ENCODE results near the gene NDUFS8. TPM values are rescaled to one million over a fixed set of nuclear protein-coding genes. Genes with fewer than 3 reads are reported as not detected.

The NDUFS8 gene
- total RNA-seq, 4 donors from 2014 or later = 155 to 226 (median 188) TPM

DNA sequence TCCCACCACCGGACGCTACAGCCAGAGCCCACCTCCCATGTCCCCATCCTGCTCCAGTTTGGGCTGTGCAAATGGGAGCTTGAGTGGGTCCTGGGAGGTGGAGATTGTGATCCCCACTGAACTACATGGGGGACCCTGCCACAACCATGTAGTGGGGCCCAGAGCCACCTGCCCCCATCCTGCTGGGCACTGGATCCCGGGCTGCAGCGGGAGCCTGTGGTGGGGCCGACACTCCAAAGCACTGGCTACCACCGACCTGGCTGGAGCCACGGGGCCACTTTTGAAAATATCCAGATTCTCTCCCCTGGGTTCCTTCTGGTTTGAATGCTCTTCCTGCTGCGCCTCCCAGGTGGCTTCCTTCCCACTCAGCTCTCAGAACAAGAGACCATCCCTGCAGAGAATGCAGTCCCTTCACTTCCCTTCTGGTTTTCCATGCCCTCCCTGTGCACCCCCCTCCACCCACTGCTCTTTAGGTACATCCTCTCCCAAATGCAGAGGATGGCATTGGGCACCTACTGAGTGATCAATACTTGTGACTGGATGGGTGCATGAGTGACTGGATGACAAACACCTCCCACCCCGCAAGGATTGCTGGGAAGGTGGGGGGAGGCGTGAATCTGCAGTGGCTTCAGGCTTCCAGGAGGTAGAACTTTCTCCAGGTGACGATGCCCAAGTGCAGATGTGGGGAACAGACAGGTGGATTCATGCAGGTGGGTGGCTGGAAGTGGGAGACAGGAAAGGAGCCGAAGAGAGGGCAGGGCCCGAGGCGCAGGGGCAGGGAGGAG is 25.7 kb upstream of the NDUFS8 start:
- Histone ChIP-seq H3K9me3 (no peaks in the 10 kb centered on the region), H3K27ac (peak overlapping the region in 2 of 4 donors; percentile 89 to 91), H3K4me1 (peaks cover 15 to 40% (median 25%) of the 10 kb centered on the region in 4 donors), H3K27me3 (no peaks in the 10 kb centered on the region), H3K4me3 (peak overlapping the region in 2 of 4 donors; percentile 66 to 85), H3K36me3 (no peaks in the 10 kb centered on the region)
- in situ Hi-C loops (cut with MboI; ENCODE audit: low pct_ligation_motif_present in 1 of 4, low pct_unique_long_range_greater_than_20kb in 1 of 4, low sequenced_read_pairs in 3 of 4) = no loop called here
- no peak for DNase-seq
- TF ChIP-seq POLR2AphosphoS5 (IDR thresholded peaks at IDR 0.05) (no peak), EP300 (IDR thresholded peaks at IDR 0.05; ENCODE audit: low read depth) (no peak), POLR2A (IDR thresholded peaks at IDR 0.05) (no peak)
- TF ChIP-seq, protein P1, sequence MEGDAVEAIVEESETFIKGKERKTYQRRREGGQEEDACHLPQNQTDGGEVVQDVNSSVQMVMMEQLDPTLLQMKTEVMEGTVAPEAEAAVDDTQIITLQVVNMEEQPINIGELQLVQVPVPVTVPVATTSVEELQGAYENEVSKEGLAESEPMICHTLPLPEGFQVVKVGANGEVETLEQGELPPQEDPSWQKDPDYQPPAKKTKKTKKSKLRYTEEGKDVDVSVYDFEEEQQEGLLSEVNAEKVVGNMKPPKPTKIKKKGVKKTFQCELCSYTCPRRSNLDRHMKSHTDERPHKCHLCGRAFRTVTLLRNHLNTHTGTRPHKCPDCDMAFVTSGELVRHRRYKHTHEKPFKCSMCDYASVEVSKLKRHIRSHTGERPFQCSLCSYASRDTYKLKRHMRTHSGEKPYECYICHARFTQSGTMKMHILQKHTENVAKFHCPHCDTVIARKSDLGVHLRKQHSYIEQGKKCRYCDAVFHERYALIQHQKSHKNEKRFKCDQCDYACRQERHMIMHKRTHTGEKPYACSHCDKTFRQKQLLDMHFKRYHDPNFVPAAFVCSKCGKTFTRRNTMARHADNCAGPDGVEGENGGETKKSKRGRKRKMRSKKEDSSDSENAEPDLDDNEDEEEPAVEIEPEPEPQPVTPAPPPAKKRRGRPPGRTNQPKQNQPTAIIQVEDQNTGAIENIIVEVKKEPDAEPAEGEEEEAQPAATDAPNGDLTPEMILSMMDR (IDR thresholded peaks at IDR 0.05) = no peak
- 78% methylated on average over 14 of the region's 14 CpGs; no CpG with 5 or more reads in 1 of the 2 donors for WGBS, 2 donors (ENCODE audit: low coverage in 1 of 2)
- intact Hi-C loops (cut with DNase I; ENCODE audit: low total_unique reads) = loop anchor here (10.0 kb wide), 1 partner anchor 200 kb away; no protein-coding TSS in a partner anchor

DNA sequence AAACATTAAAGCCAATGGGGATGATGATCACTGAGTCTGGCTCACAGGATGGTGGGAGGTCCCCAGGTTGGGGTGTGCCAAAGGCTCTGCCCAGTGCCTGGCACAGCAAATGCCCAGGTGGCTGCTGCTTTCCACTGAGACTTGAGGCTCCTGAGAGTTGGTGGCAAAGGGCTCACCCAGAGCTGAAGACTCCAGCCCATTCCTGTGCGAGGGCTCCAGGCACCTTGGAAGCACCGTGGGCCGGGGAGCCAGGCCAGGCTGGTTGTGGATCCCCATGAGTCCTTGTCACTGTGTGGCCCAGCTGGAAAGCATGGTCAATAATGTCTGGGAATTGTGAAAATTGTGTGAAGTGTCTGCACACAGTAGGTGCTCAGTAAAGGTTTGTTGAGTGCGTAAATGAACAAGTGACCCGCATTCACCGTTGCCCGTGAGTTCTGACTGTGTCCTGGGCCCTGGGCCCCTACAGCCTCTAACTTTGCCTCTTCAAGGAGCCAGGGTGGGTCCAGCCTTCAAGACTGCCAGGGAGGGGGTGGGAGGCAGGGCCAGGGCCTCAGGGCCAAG is 23.8 kb upstream of the NDUFS8 start:
- no peak overlapping the region for H3K27ac ChIP-seq
- no peak overlapping the region for H3K4me3 ChIP-seq
- TF ChIP-seq EP300 (IDR thresholded peaks at IDR 0.05; ENCODE audit: low read depth) (no peak), POLR2AphosphoS5 (IDR thresholded peaks at IDR 0.05) (no peak), POLR2A (IDR thresholded peaks at IDR 0.05) (no peak)
- TF ChIP-seq, protein P1 (IDR thresholded peaks at IDR 0.05) = no peak
- H3K36me3 ChIP-seq = no peaks in the 10 kb centered on the region
- no peaks in the 10 kb centered on the region for H3K27me3 ChIP-seq
- H3K9me3 ChIP-seq = no peaks in the 10 kb centered on the region
- 99% methylated on average over 7 of the region's 7 CpGs; no CpG with 5 or more reads in 1 of the 2 donors for WGBS, 2 donors (ENCODE audit: low coverage in 1 of 2)
- H3K4me1 ChIP-seq = peaks cover 29 to 59% (median 42%) of the 10 kb centered on the region in 4 donors
- in situ Hi-C loops (cut with MboI; ENCODE audit: low pct_ligation_motif_present in 1 of 4, low pct_unique_long_range_greater_than_20kb in 1 of 4, low sequenced_read_pairs in 3 of 4) (no loop called here), intact Hi-C loops (cut with DNase I; ENCODE audit: low total_unique reads) (loop anchor here (10.0 kb wide), 1 partner anchor 198 kb away; no protein-coding TSS in a partner anchor)
- DNase-seq = no peak

DNA sequence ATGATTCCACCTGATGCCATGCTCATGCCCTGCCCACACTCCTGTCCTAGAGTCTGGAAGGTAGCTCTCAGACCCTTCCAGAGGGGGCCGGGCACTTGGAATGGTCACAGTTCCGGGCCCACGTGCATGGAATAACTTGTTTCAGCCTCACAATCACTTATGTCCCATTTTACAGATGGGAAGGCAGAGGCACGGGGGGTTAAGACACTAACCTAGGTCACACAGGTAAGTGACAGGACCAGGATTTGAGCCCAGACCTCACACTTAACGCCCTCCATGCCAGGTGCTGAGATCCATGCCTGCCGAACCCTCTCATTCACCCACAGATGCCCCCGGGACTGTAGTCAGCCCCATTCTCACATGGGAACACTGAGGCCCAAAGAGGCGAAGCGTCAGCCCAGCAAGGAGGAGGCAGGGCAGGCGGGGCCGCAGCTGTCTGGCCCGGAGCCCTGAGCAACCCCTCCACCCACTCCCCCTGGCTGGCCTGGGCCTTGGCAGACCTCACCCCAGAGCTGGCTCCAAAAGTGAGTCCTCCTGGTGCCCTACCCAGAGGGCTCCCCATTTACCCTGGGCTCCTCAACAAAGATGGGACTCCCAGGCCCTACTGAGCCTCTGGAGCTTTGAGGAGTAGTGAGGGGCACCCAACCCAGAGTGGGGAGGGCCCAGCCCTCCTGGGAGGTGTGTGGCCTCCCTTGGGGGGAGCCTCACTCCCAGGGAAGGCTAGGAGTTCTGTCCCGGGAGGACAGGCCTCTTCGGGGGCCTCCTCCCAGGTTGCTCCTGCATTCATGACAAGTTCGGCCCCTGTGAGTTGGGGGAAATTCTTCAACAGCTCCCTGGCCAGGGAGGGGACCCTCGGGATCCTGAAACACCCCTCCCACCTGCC is 22.7 kb upstream of the NDUFS8 start:
- Histone ChIP-seq H3K9me3 (no peaks in the 10 kb centered on the region), H3K27me3 (no peaks in the 10 kb centered on the region), H3K4me1 (peaks cover 29 to 54% (median 42%) of the 10 kb centered on the region in 4 donors), H3K27ac (peak overlapping the region in 3 of 4 donors; percentile 87 to 96 (median 95)), H3K4me3 (no peak overlapping the region), H3K36me3 (no peaks in the 10 kb centered on the region)
- intact Hi-C loops (cut with DNase I; ENCODE audit: low total_unique reads) = loop anchor here (10.0 kb wide), 1 partner anchor 197 kb away; no protein-coding TSS in a partner anchor
- in situ Hi-C loops (cut with MboI; ENCODE audit: low pct_ligation_motif_present in 1 of 4, low pct_unique_long_range_greater_than_20kb in 1 of 4, low sequenced_read_pairs in 3 of 4) = no loop called here
- 84% methylated on average over 16 of the region's 16 CpGs; no CpG with 5 or more reads in 1 of the 2 donors for WGBS, 2 donors (ENCODE audit: low coverage in 1 of 2)
- DNase-seq = no peak
- TF ChIP-seq POLR2AphosphoS5 (IDR thresholded peaks at IDR 0.05) = no peak

DNA sequence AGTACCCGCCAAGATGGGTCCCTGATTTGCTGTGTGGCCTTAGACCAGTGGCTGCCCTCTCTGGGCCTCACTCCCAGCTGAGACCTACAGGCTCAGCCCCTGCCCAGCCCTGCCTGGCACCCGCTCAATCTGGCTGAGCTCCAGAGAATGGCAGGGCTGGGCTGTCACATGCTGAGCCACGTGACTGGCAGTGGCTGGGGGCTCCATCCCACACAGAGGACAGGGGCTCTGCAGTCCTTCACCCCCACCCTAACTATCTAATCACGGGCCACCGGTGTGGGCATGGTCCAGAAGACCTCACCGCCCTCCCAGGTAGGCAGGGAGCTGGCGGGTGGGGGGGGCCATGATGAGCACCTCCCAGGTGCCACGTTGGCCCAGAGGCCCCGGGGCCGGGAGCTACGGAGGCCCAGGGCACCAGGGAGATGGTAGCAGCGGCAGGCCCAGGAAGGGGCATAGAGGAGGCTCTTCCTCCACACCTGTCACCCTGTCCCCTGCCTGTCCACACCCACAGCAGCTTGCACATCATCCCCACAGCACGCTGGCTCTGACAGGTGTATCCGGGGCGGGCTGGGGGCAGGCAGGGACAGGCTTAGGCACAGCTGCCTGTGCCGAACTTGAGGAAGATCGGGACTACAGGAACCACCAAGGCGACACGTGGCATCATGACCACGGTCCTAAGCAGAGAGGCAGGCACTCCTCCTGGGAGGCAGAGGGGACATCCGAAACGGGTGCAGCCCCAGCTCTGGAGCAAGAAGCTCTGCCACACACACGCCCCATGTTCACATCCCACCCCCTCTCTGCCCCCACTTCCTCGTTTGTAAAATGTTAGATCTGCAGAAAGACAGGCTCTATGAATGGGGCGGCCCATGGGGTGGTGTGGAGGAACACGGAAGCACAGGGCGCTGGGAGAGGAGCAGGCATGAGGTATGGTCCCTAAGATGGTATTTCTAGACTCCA is 21.8 kb upstream of the NDUFS8 start:
- WGBS, 2 donors (ENCODE audit: low coverage in 1 of 2) = 51% methylated on average over 23 of the region's 27 CpGs; no CpG with 5 or more reads in 1 of the 2 donors
- H3K27me3 ChIP-seq = no peaks in the 10 kb centered on the region
- no peaks in the 10 kb centered on the region for H3K36me3 ChIP-seq
- DNase-seq = peak; percentile 73
- H3K9me3 ChIP-seq = no peaks in the 10 kb centered on the region
- TF ChIP-seq POLR2A (IDR thresholded peaks at IDR 0.05) (no peak), EP300 (IDR thresholded peaks at IDR 0.05; ENCODE audit: low read depth) (no peak), POLR2AphosphoS5 (IDR thresholded peaks at IDR 0.05) (peak in 1 of 3 donors; percentile 37)
- TF ChIP-seq, protein P1 (IDR thresholded peaks at IDR 0.05) = no peak
- peaks cover 29 to 49% (median 39%) of the 10 kb centered on the region in 4 donors for H3K4me1 ChIP-seq
- in situ Hi-C loops (cut with MboI; ENCODE audit: low pct_ligation_motif_present in 1 of 4, low pct_unique_long_range_greater_than_20kb in 1 of 4, low sequenced_read_pairs in 3 of 4) (no loop called here), intact Hi-C loops (cut with DNase I; ENCODE audit: low total_unique reads) (loop anchor here (10.0 kb wide), 1 partner anchor 196 kb away; no protein-coding TSS in a partner anchor)
- peak overlapping the region; percentile 87 to 96 (median 92) for H3K27ac ChIP-seq
- H3K4me3 ChIP-seq = no peak overlapping the region

Measured in transverse colon (tissue), 4 donors.